ENCODE results near the gene HSD17B2.

HSD17B2 gene

GRCh38 chr16:82020051-82020450 lies 15.0 kb upstream of the HSD17B2 start:
- DNase-seq (ENCODE audit: low read depth), result no peak

GRCh38 chr16:82023206-82023605 lies 11.8 kb upstream of the HSD17B2 start:
- Histone ChIP-seq H3K9ac (ENCODE audit: low read length) (no peak overlapping the region), H3K4me3 (ENCODE audit: low read length) (no peak overlapping the region), H3K27me3 (replicated peaks; ENCODE audit: control insufficient read depth, insufficient read depth, low read length) (peaks cover 14% of the 10 kb centered on the region), H3K9me3 (ENCODE audit: control insufficient read depth, low read length) (peaks cover 2% of the 10 kb centered on the region), H3K4me1 (ENCODE audit: control insufficient read depth, insufficient read depth, low read length) (no peaks in the 10 kb centered on the region), H3K36me3 (ENCODE audit: control insufficient read depth, insufficient read depth, low read length, severe bottlenecking) (no peaks in the 10 kb centered on the region)
- DNase-seq (ENCODE audit: low read depth), result no peak

More at GRCh38 chr16:82020051-82020450, 15.0 kb upstream of the HSD17B2 start:
- Histone ChIP-seq H3K4me3 (ENCODE audit: low read length) (no peak overlapping the region), H3K36me3 (ENCODE audit: control insufficient read depth, insufficient read depth, low read length, severe bottlenecking) (no peaks in the 10 kb centered on the region), H3K9me3 (ENCODE audit: control insufficient read depth, low read length) (peaks cover 7% of the 10 kb centered on the region), H3K4me1 (ENCODE audit: control insufficient read depth, insufficient read depth, low read length) (peaks cover 15% of the 10 kb centered on the region), H3K27me3 (replicated peaks; ENCODE audit: control insufficient read depth, insufficient read depth, low read length) (peaks cover 8% of the 10 kb centered on the region), H3K9ac (ENCODE audit: low read length) (no peak overlapping the region)

- Histone ChIP-seq H3K4me1 (ENCODE audit: control insufficient read depth, insufficient read depth, low read length) (no peaks in the 10 kb centered on the region), H3K36me3 (ENCODE audit: control insufficient read depth, insufficient read depth, low read length, severe bottlenecking) (no peaks in the 10 kb centered on the region), H3K9ac (ENCODE audit: low read length) (no peak overlapping the region), H3K9me3 (ENCODE audit: control insufficient read depth, low read length) (peaks cover 2% of the 10 kb centered on the region), H3K27me3 (replicated peaks; ENCODE audit: control insufficient read depth, insufficient read depth, low read length) (peaks cover 14% of the 10 kb centered on the region), H3K4me3 (ENCODE audit: low read length) (no peak overlapping the region)
- no peak for DNase-seq (ENCODE audit: low read depth)
Measured at GRCh38 chr16:82024316-82024715, 10.7 kb upstream of the HSD17B2 start.

GRCh38 chr16:82024883-82025282 lies 10.2 kb upstream of the HSD17B2 start:
- peaks cover 2% of the 10 kb centered on the region for H3K9me3 ChIP-seq (ENCODE audit: control insufficient read depth, low read length)
- H3K4me3 ChIP-seq (ENCODE audit: low read length), result no peak overlapping the region
- H3K27me3 ChIP-seq (replicated peaks; ENCODE audit: control insufficient read depth, insufficient read depth, low read length), result peaks cover 14% of the 10 kb centered on the region
- DNase-seq (ENCODE audit: low read depth), result no peak
- no peaks in the 10 kb centered on the region for H3K36me3 ChIP-seq (ENCODE audit: control insufficient read depth, insufficient read depth, low read length, severe bottlenecking)
- no peak overlapping the region for H3K9ac ChIP-seq (ENCODE audit: low read length)
- H3K4me1 ChIP-seq (ENCODE audit: control insufficient read depth, insufficient read depth, low read length), result no peaks in the 10 kb centered on the region

- Histone ChIP-seq H3K27me3 (replicated peaks; ENCODE audit: control insufficient read depth, insufficient read depth, low read length) (peaks cover 14% of the 10 kb centered on the region), H3K36me3 (ENCODE audit: control insufficient read depth, insufficient read depth, low read length, severe bottlenecking) (no peaks in the 10 kb centered on the region), H3K4me3 (ENCODE audit: low read length) (no peak overlapping the region), H3K9me3 (ENCODE audit: control insufficient read depth, low read length) (peaks cover 2% of the 10 kb centered on the region), H3K9ac (ENCODE audit: low read length) (no peak overlapping the region), H3K4me1 (ENCODE audit: control insufficient read depth, insufficient read depth, low read length) (no peaks in the 10 kb centered on the region)
- DNase-seq (ENCODE audit: low read depth), result no peak
Measured at GRCh38 chr16:82027629-82028064, 7.4 kb upstream of the HSD17B2 start.

GRCh38 chr16:82031116-82032084 lies 3.7 kb upstream of the HSD17B2 start:
- Histone ChIP-seq H3K9ac (ENCODE audit: low read length) (no peak overlapping the region), H3K4me3 (ENCODE audit: low read length) (no peak overlapping the region), H3K36me3 (ENCODE audit: control insufficient read depth, insufficient read depth, low read length, severe bottlenecking) (no peaks in the 10 kb centered on the region), H3K27me3 (replicated peaks; ENCODE audit: control insufficient read depth, insufficient read depth, low read length) (peaks cover 7% of the 10 kb centered on the region), H3K9me3 (ENCODE audit: control insufficient read depth, low read length) (no peaks in the 10 kb centered on the region), H3K4me1 (ENCODE audit: control insufficient read depth, insufficient read depth, low read length) (peaks cover 4% of the 10 kb centered on the region)
- DNase-seq (ENCODE audit: low read depth), result peak; percentile 87

GRCh38 chr16:82033006-82033405 lies 2.0 kb upstream of the HSD17B2 start:
- peaks cover 7% of the 10 kb centered on the region for H3K27me3 ChIP-seq (replicated peaks; ENCODE audit: control insufficient read depth, insufficient read depth, low read length)
- H3K4me3 ChIP-seq (ENCODE audit: low read length), result no peak overlapping the region
- H3K9me3 ChIP-seq (ENCODE audit: control insufficient read depth, low read length), result no peaks in the 10 kb centered on the region
- no peak for DNase-seq (ENCODE audit: low read depth)
- H3K36me3 ChIP-seq (ENCODE audit: control insufficient read depth, insufficient read depth, low read length, severe bottlenecking), result no peaks in the 10 kb centered on the region
- peaks cover 4% of the 10 kb centered on the region for H3K4me1 ChIP-seq (ENCODE audit: control insufficient read depth, insufficient read depth, low read length)
- no peak overlapping the region for H3K9ac ChIP-seq (ENCODE audit: low read length)

- Histone ChIP-seq H3K9ac (ENCODE audit: low read length) (no peak overlapping the region), H3K9me3 (ENCODE audit: control insufficient read depth, low read length) (no peaks in the 10 kb centered on the region), H3K4me3 (ENCODE audit: low read length) (no peak overlapping the region), H3K27me3 (replicated peaks; ENCODE audit: control insufficient read depth, insufficient read depth, low read length) (peaks cover 11% of the 10 kb centered on the region), H3K36me3 (ENCODE audit: control insufficient read depth, insufficient read depth, low read length, severe bottlenecking) (no peaks in the 10 kb centered on the region), H3K4me1 (ENCODE audit: control insufficient read depth, insufficient read depth, low read length) (peaks cover 4% of the 10 kb centered on the region)
- DNase-seq (ENCODE audit: low read depth), result no peak
Measured at GRCh38 chr16:82033683-82034300, 1.3 kb upstream of the HSD17B2 start.

GRCh38 chr16:82037251-82037650 lies 2.2 kb downstream of the HSD17B2 start:
- Histone ChIP-seq H3K36me3 (ENCODE audit: control insufficient read depth, insufficient read depth, low read length, severe bottlenecking) (no peaks in the 10 kb centered on the region), H3K4me3 (ENCODE audit: low read length) (no peak overlapping the region), H3K9me3 (ENCODE audit: control insufficient read depth, low read length) (no peaks in the 10 kb centered on the region), H3K4me1 (ENCODE audit: control insufficient read depth, insufficient read depth, low read length) (peaks cover 4% of the 10 kb centered on the region), H3K27me3 (replicated peaks; ENCODE audit: control insufficient read depth, insufficient read depth, low read length) (peaks cover 25% of the 10 kb centered on the region), H3K9ac (ENCODE audit: low read length) (no peak overlapping the region)
- DNase-seq (ENCODE audit: low read depth), result no peak

GRCh38 chr16:82037666-82038065 lies 2.6 kb downstream of the HSD17B2 start:
- no peak overlapping the region for H3K9ac ChIP-seq (ENCODE audit: low read length)
- peak; percentile 27 for DNase-seq (ENCODE audit: low read depth)
- peaks cover 25% of the 10 kb centered on the region for H3K27me3 ChIP-seq (replicated peaks; ENCODE audit: control insufficient read depth, insufficient read depth, low read length)
- no peak overlapping the region for H3K4me3 ChIP-seq (ENCODE audit: low read length)
- peaks cover 4% of the 10 kb centered on the region for H3K4me1 ChIP-seq (ENCODE audit: control insufficient read depth, insufficient read depth, low read length)
- H3K9me3 ChIP-seq (ENCODE audit: control insufficient read depth, low read length), result no peaks in the 10 kb centered on the region
- H3K36me3 ChIP-seq (ENCODE audit: control insufficient read depth, insufficient read depth, low read length, severe bottlenecking), result no peaks in the 10 kb centered on the region

- H3K4me1 ChIP-seq (ENCODE audit: control insufficient read depth, insufficient read depth, low read length), result peaks cover 6% of the 10 kb centered on the region
- H3K27me3 ChIP-seq (replicated peaks; ENCODE audit: control insufficient read depth, insufficient read depth, low read length), result peaks cover 18% of the 10 kb centered on the region
- no peak overlapping the region for H3K4me3 ChIP-seq (ENCODE audit: low read length)
- no peak for DNase-seq (ENCODE audit: low read depth)
- H3K9ac ChIP-seq (ENCODE audit: low read length), result no peak overlapping the region
- no peaks in the 10 kb centered on the region for H3K36me3 ChIP-seq (ENCODE audit: control insufficient read depth, insufficient read depth, low read length, severe bottlenecking)
- H3K9me3 ChIP-seq (ENCODE audit: control insufficient read depth, low read length), result no peaks in the 10 kb centered on the region
Measured at GRCh38 chr16:82040296-82040695, 5.2 kb downstream of the HSD17B2 start.

Measured in adipocyte (in vitro differentiated cells).